Stimulated activated CD4-positive, alpha-beta T cell treated with anti-CD3 and anti-CD28 coated beads, TNF-alpha, amount 100 ng/mL, for 4 hours (primary cell): ENCODE results near the gene BEX3.
"Not testable (repeated sequence)": the region's sequence is repeated elsewhere in the genome, so short reads cannot be mapped to it uniquely, and the experiment has no call there.

Experiments used
- DNase-seq, 3 experiments: peaks; one replicate each; pipeline ENCODE4 v3.0.0-alpha.2; 2020; ENCODE audit warnings: low read depth in 3 of 3

Gene BEX3

GRCh38 chrX:103376118-103376978, at the start of gene BEX3:
TSS of gene BEX3 (plus strand) at chrX:103376538. CDS start at chrX:103377522, 984 bp downstream.
- peak in 1 of 3 experiments; percentile 5 for DNase-seq

GRCh38 chrX:103329991-103330390, 46.3 kb upstream of the BEX3 start, which contains the start of gene TCEAL7:
TSS of gene TCEAL7 (plus strand) at chrX:103330239. CDS start at chrX:103331404, 1,165 bp downstream.
- no peak for DNase-seq

GRCh38 chrX:103330681-103331288, 45.6 kb upstream of the BEX3 start:
- no peak for DNase-seq

GRCh38 chrX:103338663-103339062, 37.7 kb upstream of the BEX3 start:
- no peak for DNase-seq

GRCh38 chrX:103343105-103343504, 33.2 kb upstream of the BEX3 start:
- peak in 1 of 3 experiments; percentile 2 for DNase-seq

GRCh38 chrX:103344606-103345005, 31.7 kb upstream of the BEX3 start:
- no peak for DNase-seq

GRCh38 chrX:103347682-103348397, 28.5 kb upstream of the BEX3 start:
- DNase-seq = no peak

GRCh38 chrX:103356130-103356798, 20.1 kb upstream of the BEX3 start, which contains the start of gene TCEAL9:
TSS of gene TCEAL9 (plus strand) at chrX:103356506. CDS start at chrX:103357685, 1,179 bp downstream.
- no peak for DNase-seq

- DNase-seq = no peak
Observed at GRCh38 chrX:103356858-103357257, 19.5 kb upstream of the BEX3 start.

GRCh38 chrX:103357871-103358270, 18.5 kb upstream of the BEX3 start:
- no peak for DNase-seq

- DNase-seq = not testable (repeated sequence)
Observed at GRCh38 chrX:103359605-103360004, 16.7 kb upstream of the BEX3 start.

GRCh38 chrX:103360092-103360491, 16.2 kb upstream of the BEX3 start:
- DNase-seq = no peak

- DNase-seq = no peak
Observed at GRCh38 chrX:103360916-103361315, 15.4 kb upstream of the BEX3 start.

- no peak for DNase-seq
Observed at GRCh38 chrX:103361798-103362197, 14.5 kb upstream of the BEX3 start.

GRCh38 chrX:103362474-103362873, 13.9 kb upstream of the BEX3 start:
- no peak for DNase-seq

- DNase-seq = no peak
Observed at GRCh38 chrX:103363046-103363445, 13.3 kb upstream of the BEX3 start.

- no peak for DNase-seq
Observed at GRCh38 chrX:103367502-103367901, 8.8 kb upstream of the BEX3 start.

- DNase-seq = no peak
Observed at GRCh38 chrX:103369479-103369878, 6.9 kb upstream of the BEX3 start.

GRCh38 chrX:103372886-103373285, 3.5 kb upstream of the BEX3 start:
- no peak for DNase-seq

- no peak for DNase-seq
Observed at GRCh38 chrX:103373581-103373980, 2.8 kb upstream of the BEX3 start.

- DNase-seq = no peak
Observed at GRCh38 chrX:103376979-103377324, 614 bp downstream of the BEX3 start.

- no peak for DNase-seq
Observed at GRCh38 chrX:103378990-103379389, 2.7 kb downstream of the BEX3 start.
